Renal cortex interstitium (tissue), 15 donors: ENCODE measurements around the gene SYNGR3. TPM values are rescaled to one million over a fixed set of nuclear protein-coding genes. Genes with fewer than 3 reads are reported as not detected.

Experiments
- DNase-seq, 11 donors: peaks; one replicate each; pipeline ENCODE4 v3.0.0-alpha.2; 2013; ENCODE audit warnings: low read depth in 9 of 11, low spot score in 4 of 11; ENCODE audit errors: extremely low read depth in 1 of 11
- long read RNA-seq, 16 experiments: transcript quantifications; one replicate each; lab custom pipeline, GENCODE V29; 2026
- polyA plus RNA-seq, 3 donors: library from polyadenylated mRNA; unstranded; fragments of 120-200 nt; gene quantifications; one replicate each; pipeline ENCODE4 v1.2.1, GENCODE V29; 2013; ENCODE audit not compliant: insufficient read length in 3 of 3

Gene SYNGR3, protein sequence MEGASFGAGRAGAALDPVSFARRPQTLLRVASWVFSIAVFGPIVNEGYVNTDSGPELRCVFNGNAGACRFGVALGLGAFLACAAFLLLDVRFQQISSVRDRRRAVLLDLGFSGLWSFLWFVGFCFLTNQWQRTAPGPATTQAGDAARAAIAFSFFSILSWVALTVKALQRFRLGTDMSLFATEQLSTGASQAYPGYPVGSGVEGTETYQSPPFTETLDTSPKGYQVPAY
- polyA plus RNA-seq: 1 to 10 TPM; 1.6 to 2.6 (median 1.9) TPM
- long read RNA-seq, donor 1, partial matches to known transcripts: 0 of 1 reads
- long read RNA-seq, donor 1, other reads (novel, unspliced or antisense): 0 of 1 reads
- long read RNA-seq, donor 2, partial matches to known transcripts: 0 of 1 reads
- long read RNA-seq, donor 2, other reads (novel, unspliced or antisense): 0 of 1 reads
- long read RNA-seq, donor 3: 0 reads
- long read RNA-seq, donor 4: 0 reads
- long read RNA-seq, donor 5: 0 reads
- long read RNA-seq, donor 6, partial matches to known transcripts: 0 of 1 reads
- long read RNA-seq, donor 6, other reads (novel, unspliced or antisense): 0 of 1 reads
- long read RNA-seq, donor 7: 0 reads
- long read RNA-seq, donor 8: 0 reads
- long read RNA-seq, donor 9: 0 reads
- long read RNA-seq, donor 10, partial matches to known transcripts: 0 of 1 reads
- long read RNA-seq, donor 10, other reads (novel, unspliced or antisense): 0 of 1 reads
- long read RNA-seq, donor 11, partial matches to known transcripts: 0 of 2 reads
- long read RNA-seq, donor 11, other reads (novel, unspliced or antisense): 0 of 2 reads
- long read RNA-seq, donor 12, partial matches to known transcripts: 0 of 1 reads
- long read RNA-seq, donor 12, other reads (novel, unspliced or antisense): 0 of 1 reads
- long read RNA-seq, donor 13: 0 reads
- long read RNA-seq, donor 14, partial matches to known transcripts: 0 of 1 reads
- long read RNA-seq, donor 14, other reads (novel, unspliced or antisense): 0 of 1 reads
- long read RNA-seq, donor 15: 0 reads
- long read RNA-seq, donor 16: 0 reads

- DNase-seq: no peak
These were observed at the start of gene SYNGR3 for GRCh38 chr16:1989209-1990100. TSS of gene SYNGR3 (plus strand) at chr16:1989970. CDS start at chr16:1990103, 133 bp downstream.

DNA sequence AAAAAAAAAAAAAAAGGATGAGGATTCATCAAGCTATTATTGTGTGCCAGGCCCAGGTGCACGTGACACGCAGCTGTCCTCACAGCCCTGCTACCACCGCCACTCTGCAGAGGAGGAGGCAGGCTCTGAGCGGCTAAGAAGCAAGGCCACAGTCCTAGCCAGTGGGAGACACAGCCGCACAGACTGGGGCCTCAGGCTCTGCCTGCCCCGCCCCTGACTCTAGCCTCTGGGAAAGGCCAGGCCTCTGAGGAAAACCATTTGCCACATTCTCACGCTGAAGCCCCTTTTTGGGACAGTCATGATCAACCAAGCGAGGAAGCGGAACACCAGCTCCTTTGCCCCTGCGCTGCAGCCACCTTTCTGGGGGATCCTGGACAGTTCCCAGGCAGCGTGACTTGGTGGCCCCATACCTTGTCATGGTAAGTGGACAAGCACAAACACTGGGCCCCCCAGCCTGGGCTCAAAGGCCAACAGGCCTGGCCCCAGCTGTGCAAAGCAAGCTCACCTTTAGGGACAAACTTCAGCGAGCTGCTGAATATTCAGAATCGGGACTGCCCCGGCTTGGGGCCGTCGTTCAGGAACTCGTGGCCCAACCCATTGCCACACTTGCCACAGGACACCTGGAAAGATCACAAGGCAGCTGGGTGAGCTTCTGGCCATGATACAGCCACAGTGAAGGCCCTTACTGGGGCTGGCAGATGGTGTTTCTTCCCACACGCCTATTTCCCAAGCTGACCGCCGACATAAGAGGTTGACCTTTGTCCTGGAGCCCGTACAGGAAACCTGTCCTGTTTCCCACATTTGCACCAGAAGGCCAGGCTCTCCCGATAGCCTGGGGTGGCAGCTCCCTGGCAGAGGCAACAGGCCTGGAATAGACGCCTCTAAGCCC is 49.3 kb upstream of the SYNGR3 start:
- no peak for DNase-seq

- no peak for DNase-seq
These were observed 48.4 kb upstream of the SYNGR3 start for GRCh38 chr16:1941162-1942046.

- DNase-seq: no peak
These were observed 47.5 kb upstream of the SYNGR3 start for GRCh38 chr16:1942047-1942809.

GRCh38 chr16:1942810-1943726 is 46.7 kb upstream of the SYNGR3 start, which contains the start of gene MSRB1:
TSS of gene MSRB1 (minus strand) at chr16:1943199. CDS start at chr16:1943156, 43 bp downstream.
- DNase-seq: peak; percentile 94 to 99 (median 99)

- DNase-seq: no peak
These were observed 45.1 kb upstream of the SYNGR3 start for GRCh38 chr16:1944612-1945199.

GRCh38 chr16:1945559-1946391 is 44.0 kb upstream of the SYNGR3 start:
- DNase-seq: no peak

DNA sequence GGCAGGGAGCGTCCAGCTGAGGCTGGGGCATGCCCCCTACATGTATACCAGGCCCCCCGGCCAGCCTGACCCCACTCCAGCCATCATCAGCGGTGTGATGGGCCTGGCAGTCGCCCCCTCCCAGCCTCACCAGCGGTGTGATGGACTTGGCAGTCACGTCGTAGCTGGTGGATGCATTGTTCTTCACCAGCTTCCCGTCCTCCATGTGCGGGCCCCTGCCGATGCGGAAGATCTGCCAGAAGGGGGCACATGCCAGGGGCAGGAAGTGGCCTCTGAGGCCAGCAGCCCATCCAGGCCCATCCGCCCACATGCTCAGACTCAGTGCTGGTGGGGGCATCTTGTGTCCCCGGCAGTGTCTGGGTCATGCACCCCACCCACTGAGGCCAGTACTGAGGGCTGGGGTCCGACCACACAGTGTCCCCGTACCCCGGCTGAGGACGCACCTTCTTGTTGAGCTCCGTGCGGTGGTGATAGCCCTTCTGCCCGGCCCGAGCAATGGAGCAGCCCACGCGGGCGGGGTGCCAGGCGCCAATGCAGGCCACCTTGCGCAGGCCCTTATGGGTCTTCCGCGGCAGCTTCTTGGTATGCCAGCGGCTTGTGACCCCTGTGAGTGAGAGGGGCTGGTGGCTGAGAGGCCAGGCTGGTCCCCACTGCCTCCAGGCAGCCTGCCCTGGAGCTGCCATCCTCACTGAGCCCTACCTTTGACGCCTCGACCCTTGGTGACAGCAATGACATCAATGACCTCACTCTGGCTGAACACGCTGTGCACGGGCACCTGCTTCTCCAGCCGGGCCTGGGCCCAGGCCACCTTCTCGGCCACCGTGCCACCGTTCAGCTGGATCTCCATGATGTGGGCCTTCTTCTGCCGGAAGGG is 43.0 kb upstream of the SYNGR3 start:
- DNase-seq: no peak

DNA sequence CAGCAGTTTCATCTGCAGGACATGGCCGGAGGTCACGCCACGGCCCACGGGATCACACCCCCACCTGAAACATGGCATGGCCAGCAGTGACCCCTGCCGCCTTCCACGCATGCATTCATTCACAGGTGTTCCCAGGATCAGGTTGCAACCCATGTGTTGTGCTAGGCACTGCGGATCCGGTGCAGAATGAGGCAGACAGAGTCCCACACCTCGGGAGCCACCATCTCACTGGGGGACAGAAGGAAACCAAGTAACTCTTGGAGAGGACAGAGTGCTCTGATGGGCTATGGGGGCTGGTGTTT is 42.5 kb upstream of the SYNGR3 start:
- no peak for DNase-seq

DNA sequence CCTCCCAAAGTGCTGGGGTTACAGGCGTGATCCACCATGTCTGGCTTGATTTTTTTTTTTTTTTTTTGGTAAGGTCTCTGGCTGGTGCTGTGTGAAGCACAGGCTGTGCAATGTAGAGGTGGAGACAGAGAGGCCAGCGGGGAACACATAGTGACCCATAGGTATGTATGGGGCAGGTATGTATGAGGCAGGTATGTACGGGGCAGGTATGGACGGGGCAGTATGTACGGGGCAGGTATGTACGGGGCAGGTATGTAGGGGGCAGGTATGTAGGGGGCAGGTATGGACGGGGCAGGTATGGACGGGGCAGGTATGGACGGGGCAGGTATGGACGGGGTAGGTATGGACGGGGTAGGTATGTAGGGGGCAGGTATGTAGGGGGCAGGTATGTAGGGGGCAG is 40.3 kb upstream of the SYNGR3 start:
- DNase-seq: no peak

- DNase-seq: no peak
These were observed 39.7 kb upstream of the SYNGR3 start for GRCh38 chr16:1950047-1950446.

DNA sequence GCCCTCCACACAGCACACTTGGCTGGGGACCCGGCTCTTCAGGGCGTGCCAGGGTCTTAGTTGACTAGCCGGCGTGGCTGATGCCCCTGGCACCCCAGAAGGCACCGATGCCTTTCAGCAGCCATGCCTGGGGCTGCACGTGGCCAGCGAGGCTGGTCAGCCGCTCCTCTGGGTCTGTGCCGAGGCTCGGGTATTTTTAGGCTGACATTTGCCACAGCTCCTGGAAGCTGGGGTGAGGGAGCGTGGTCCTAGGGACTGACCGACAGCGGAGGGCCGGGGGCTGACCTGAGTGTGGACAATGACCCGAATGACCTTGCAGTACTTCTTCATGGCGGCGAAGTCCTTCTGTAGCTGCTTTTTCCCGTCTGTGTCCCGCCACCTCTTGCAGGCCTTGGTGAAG is 39.2 kb upstream of the SYNGR3 start:
- DNase-seq: no peak

- DNase-seq: no peak
These were observed 36.0 kb upstream of the SYNGR3 start for GRCh38 chr16:1953734-1954133.
